K562 (cell line): Measurements from ENCODE around the gene BRDT. TPM values are rescaled to one million over a fixed set of nuclear protein-coding genes. Genes with fewer than 3 reads are reported as not detected.

Experiments used
- ATAC-seq: fragments of 200-7000 bp; cut with Tn5 transposase; 3 replicates; pipeline ENCODE4 v1.9.1; 2020; ENCODE audit warnings: moderate library complexity
- BruUV-seq: library from RNA; stranded (reverse); fragments of 400-500 nt; replicated peaks from 2 replicates; lab custom pipeline; 2021; lab: Mats Ljungman, UMichigan
- CTCF ChIA-PET: fragments of 300-600 bp; formaldehyde crosslinking; extraction: SDS; loops from one replicate; lab custom pipeline; 2021; ENCODE audit warnings: low intra/inter-chr PET ratio; lab: Yijun Ruan, JAX
- POLR2A ChIA-PET: fragments of 300-600, 350-650 bp; sonication (Branson Sonifier 250); formaldehyde crosslinking; extraction: SDS; loops from one replicate; lab custom pipeline; 2021; ENCODE audit warnings: antibody characterized with exemption, inconsistent platforms; lab: Yijun Ruan, JAX
- DNase-seq, 4 experiments: peaks; one replicate each; pipeline versions ENCODE4 v3.0.0 to v3.0.0-alpha.2; 2011 to 2018; ENCODE audit warnings: low spot score in 3 of 4, mixed read lengths in 3 of 4; ENCODE audit errors: extremely low read depth in 1 of 4
- FAIRE-seq: peaks from 2 replicates; lab custom pipeline; 2011; peaks lifted over from hg19 to GRCh38; lab: Jason Lieb, UNC
- H2AFZ ChIP-seq: 2 replicates; pipeline ENCODE4 v1.6.0; 2011; ENCODE audit warnings: low read depth, low read length, control low read depth, inconsistent platforms
- H3K27ac ChIP-seq: fragments of 200-600 bp; 3 replicates; pipeline ENCODE4 v1.8.0; 2011; ENCODE audit warnings: low read depth, mild to moderate bottlenecking, control low read depth, inconsistent platforms, low read length, moderate library complexity, mixed read lengths; ENCODE audit errors: extremely low read depth
- H3K27me3 ChIP-seq, 2 experiments: fragments of 300-600 bp in 1 of 2; 2 replicates in 1 of 2; 3 replicates in 1 of 2; pipeline versions ENCODE4 v1.6.0 to v1.8.0; 2011; ENCODE audit warnings: inconsistent platforms in 2 of 2, low read length in 2 of 2, mild to moderate bottlenecking in 1 of 2, mixed read lengths in 1 of 2, moderate library complexity in 1 of 2; ENCODE audit not compliant: control insufficient read depth in 2 of 2, insufficient read depth in 2 of 2
- H3K36me3 ChIP-seq: fragments of 300-600 bp; 3 replicates; pipeline ENCODE4 v1.8.0; 2011; ENCODE audit warnings: mild to moderate bottlenecking, low read length, inconsistent platforms; ENCODE audit not compliant: control insufficient read depth, insufficient read depth
- H3K4me1 ChIP-seq, 2 experiments: fragments of 200-600 bp in 1 of 2; replicated peaks in 1 of 2; 2 replicates in 1 of 2; 3 replicates in 1 of 2; pipeline versions ENCODE4 v1.5.1 to v1.8.0; 2011; ENCODE audit warnings: inconsistent platforms in 2 of 2, low read length in 2 of 2, mild to moderate bottlenecking in 1 of 2, mixed read lengths in 1 of 2, moderate library complexity in 1 of 2; ENCODE audit not compliant: control insufficient read depth in 2 of 2, insufficient read depth in 2 of 2
- H3K4me2 ChIP-seq: 2 replicates; pipeline ENCODE4 v1.6.1; 2011; ENCODE audit warnings: low read length, control low read depth, inconsistent platforms, mixed read lengths; ENCODE audit not compliant: insufficient read depth
- H3K4me3 ChIP-seq: fragments of 200-600 bp; sonication (generic), shearing (Covaris generic); 2 replicates; pipeline ENCODE4 v1.5.1; 2016; ENCODE audit warnings: control low read depth, inconsistent platforms
- H3K79me2 ChIP-seq: fragments of 200-600 bp; 3 replicates; pipeline ENCODE4 v1.8.0; 2011; ENCODE audit warnings: low read length, inconsistent platforms; ENCODE audit not compliant: control insufficient read depth, insufficient read depth
- H3K9ac ChIP-seq, 2 experiments: 2 replicates each; pipeline versions ENCODE4 v1.6.0 to v1.6.1; 2011; ENCODE audit warnings: low read depth in 2 of 2, low read length in 2 of 2, control low read depth in 1 of 2, inconsistent platforms in 1 of 2, mild to moderate bottlenecking in 1 of 2, mixed read lengths in 1 of 2; ENCODE audit not compliant: insufficient read depth in 1 of 2
- H3K9me1 ChIP-seq: one replicate; pipeline ENCODE4 v1.6.0; 2011; ENCODE audit warnings: inconsistent platforms, mild to moderate bottlenecking, low read length, moderate library complexity; ENCODE audit not compliant: control insufficient read depth, insufficient read depth
- H3K9me3 ChIP-seq: replicated peaks from 2 replicates; pipeline ENCODE4 v1.5.1; 2011; ENCODE audit warnings: low read depth, low read length, inconsistent platforms; ENCODE audit not compliant: control insufficient read depth, insufficient read depth
- H4K20me1 ChIP-seq: replicated peaks from 2 replicates; pipeline ENCODE4 v1.6.1; 2011; ENCODE audit warnings: low read length, inconsistent platforms, mixed read lengths; ENCODE audit not compliant: control insufficient read depth, insufficient read depth
- CBX3 ChIP-seq, 2 experiments: IDR thresholded peaks; 1 replicate in 1 of 2; 2 replicates in 1 of 2; pipeline ENCODE4 v1.6.1; 2012; ENCODE audit warnings: inconsistent platforms in 2 of 2, low read length in 2 of 2, borderline replicate concordance in 1 of 2, control low read depth in 1 of 2
- EWSR1 ChIP-seq: fragments of 450-650 bp; IDR thresholded peaks from 2 replicates; pipeline ENCODE4 v1.6.1; 2018; ENCODE audit warnings: borderline replicate concordance, mild to moderate bottlenecking, low read depth, moderate library complexity; ENCODE audit not compliant: partially characterized antibody
- NR1H2 ChIP-seq: sonication (generic); formaldehyde crosslinking; IDR thresholded peaks from 2 replicates; pipeline ENCODE4 v1.4.0; 2020; ENCODE audit warnings: mild to moderate bottlenecking, missing genetic modification reagents
- PBX2 ChIP-seq, 2 experiments: IDR thresholded peaks in 1 of 2; conservative IDR thresholded peaks in 1 of 2; 2 replicates each; pipeline ENCODE4 v1.6.1; 2016; ENCODE audit warnings: low read depth in 2 of 2, mild to moderate bottlenecking in 1 of 2, missing compliant biosample characterization in 1 of 2, missing genetic modification characterization in 1 of 2, moderate library complexity in 1 of 2
- PHF8 ChIP-seq: fragments of 200-600 bp; sonication (generic); IDR thresholded peaks from 2 replicates; pipeline ENCODE4 v1.6.1; 2012; ENCODE audit warnings: mixed run types, mild to moderate bottlenecking, inconsistent platforms, low read length, moderate library complexity, borderline replicate concordance
- POLR2B ChIP-seq: fragments of 450-650 bp; IDR thresholded peaks from 2 replicates; pipeline ENCODE4 v1.6.1; 2018; ENCODE audit warnings: low read depth; ENCODE audit not compliant: partially characterized antibody
- POLR3G ChIP-seq: IDR thresholded peaks from 2 replicates; pipeline ENCODE4 v1.6.1; 2011; ENCODE audit not compliant: insufficient read length, insufficient replicate concordance; ENCODE audit errors: extremely low read depth
- TAF7 ChIP-seq: fragments of 450-650 bp; IDR thresholded peaks from 2 replicates; pipeline ENCODE4 v1.6.1; 2016; ENCODE audit warnings: missing genetic modification characterization, missing compliant biosample characterization
- ZBTB49 ChIP-seq: sonication (generic); formaldehyde crosslinking; IDR thresholded peaks from 2 replicates; pipeline ENCODE4 v1.8.0; 2022; ENCODE audit warnings: missing genetic modification reagents, mild to moderate bottlenecking, borderline replicate concordance
- ZEB2 ChIP-seq: fragments of 450-650 bp; IDR thresholded peaks from 2 replicates; pipeline ENCODE4 v1.6.1; 2016
- ZNF212 ChIP-seq: fragments of 450-650 bp; formaldehyde crosslinking; IDR thresholded peaks from 2 replicates; pipeline ENCODE4 v1.4.0; 2020; ENCODE audit warnings: mild to moderate bottlenecking
- ZNF57 ChIP-seq: fragments of 450-650 bp; formaldehyde crosslinking; IDR thresholded peaks from 2 replicates; pipeline ENCODE4 v1.4.0; 2020; ENCODE audit warnings: mild to moderate bottlenecking, moderate library complexity
- WGBS: fragments of 100-300 bp; shearing (Covaris generic); methylation state at CpG from one replicate; pipeline ENCODE4 v1.1.6; 2016; ENCODE audit warnings: low coverage, mixed read lengths; ENCODE audit not compliant: insufficient coverage; ENCODE audit errors: missing lambda C conversion rate; 5-methylcytosine and 5-hydroxymethylcytosine counted together
- in situ Hi-C: fragments of 300-500 bp; cut with MboI; formaldehyde crosslinking; loops from 4 replicates; pipeline ENCODE4 v1.15.0; 2018; ENCODE audit warnings: inconsistent platforms, mixed read lengths
- intact Hi-C: fragments of 100-400 bp; cut with micrococcal nuclease; formaldehyde crosslinking; loops from 2 replicates; pipeline ENCODE4 v1.14.2; 2022
- polyA plus RNA-seq, 8 experiments: library from polyadenylated mRNA; depleted of rRNA in 4 of 8; stranded (reverse) in 5 of 8; unstranded in 3 of 8; fragments of >200 nt; fragmentation: Nextera tagmentation in 2 of 8; fragmentation: Illumina TruSeq in 1 of 8; extraction: Ambion mirVana in 2 of 8; extraction: Trizol in 1 of 8; gene quantifications; 2 replicates each; pipeline versions ENCODE4 v1.2.1 to v1.2.3, GENCODE V29; 2011 to 2014; ENCODE audit warnings: inconsistent platforms in 1 of 8, missing spikeins in 1 of 8
- total RNA-seq, 7 experiments: library from RNA; depleted of rRNA in 6 of 7; stranded (reverse); fragments of >200 nt in 6 of 7; fragmentation: Illumina TruSeq in 2 of 7; extraction: Trizol in 2 of 7; gene quantifications; 2 replicates each; pipeline versions ENCODE4 v1.2.1 to v1.2.3, GENCODE V29; 2011 to 2021; ENCODE audit warnings: low replicate concordance in 1 of 7

BRDT gene
- total and polyA plus RNA-seq, 9 of the 15 experiments (the other 6 are each of a cell fraction or from before 2014, with no cell fraction given), result 0.01 TPM; not detected in 8

GRCh38 chr1:92026806-92027205, 77.6 kb downstream of the BRDT start (continued):
- TF ChIP-seq ZBTB49 (CRISPR knock-in tag) (no peak), ZEB2 (no peak), ZNF57 (CRISPR knock-in tag) (no peak), TAF7 (no peak), CBX3 (IDR thresholded peaks at IDR 0.05; ENCODE audit: borderline replicate concordance in 1 of 2, low read length in 2 of 2) (no peak), ZNF212 (CRISPR knock-in tag) (no peak), EWSR1 (no peak)

- Histone ChIP-seq H3K9ac (no peak overlapping the region), H3K4me3 (no peak overlapping the region), H3K9me1 (no peaks in the 10 kb centered on the region), H3K27ac (no peak overlapping the region), H3K9me3 (no peaks in the 10 kb centered on the region), H3K4me1 (peaks cover 0 to 7% of the 10 kb centered on the region in 2 experiments; a peak in 2 of 5 replicates), H3K36me3 (no peaks in the 10 kb centered on the region), H4K20me1 (no peaks in the 10 kb centered on the region), H2AFZ (no peak overlapping the region), H3K4me2 (no peak overlapping the region), H3K27me3 (peaks cover 12 to 31% of the 10 kb centered on the region in 2 experiments), H3K79me2 (no peaks in the 10 kb centered on the region)
- ChIA-PET POLR2A (no interaction called here), CTCF (no interaction called here)
- intact Hi-C loops (no loop called here), in situ Hi-C loops (no loop called here)
- 30% methylated on average over 31 of the region's 31 CpGs for WGBS
- no TSS peak for BruUV-seq
- FAIRE-seq, result no peak
- ATAC-seq, result no peak
- TF ChIP-seq PBX2 (CRISPR knock-in tag; IDR thresholded peaks at IDR 0.05; ENCODE audit: low read depth) (no peak), PBX2 (tag; conservative IDR thresholded peaks at IDR 0.05; ENCODE audit: low read depth) (no peak), POLR3G (no peak), PHF8 (no peak), POLR2B (no peak), NR1H2 (no peak)
- no peak for DNase-seq
Measured at GRCh38 chr1:92029241-92029922, 80.2 kb downstream of the BRDT start.
